PC-9 (cell line): ENCODE data around the gene GADD45A. TPM values are rescaled to one million over a fixed set of nuclear protein-coding genes. Genes with fewer than 3 reads are reported as not detected.

Experiments used
- BruUV-seq: library from RNA; stranded (reverse); fragments of 400-500 nt; replicated peaks from 2 replicates; lab custom pipeline; 2021; lab: Mats Ljungman, UMichigan
- CTCF ChIA-PET: fragments of 300-600 bp; sonication (Branson Sonifier 250); formaldehyde crosslinking; loops from one replicate; lab custom pipeline; 2022; ENCODE audit warnings: antibody characterized with exemption; lab: Charles Lee
- POLR2A ChIA-PET: fragments of 300-600 bp; sonication (Branson Sonifier 250); formaldehyde crosslinking; loops from one replicate; lab custom pipeline; 2022; ENCODE audit warnings: antibody characterized with exemption; ENCODE audit not compliant: unreplicated experiment; lab: Charles Lee
- DNase-seq, 2 experiments: peaks; one replicate each; pipeline versions ENCODE4 v3.0.0 to v3.0.0-alpha.2; 2015 to 2022; ENCODE audit warnings: mixed read lengths in 1 of 2
- H2AFZ ChIP-seq: fragments of 200-600 bp; sonication (generic); 2 replicates; pipeline ENCODE4 v1.8.1; 2017; ENCODE audit warnings: antibody characterized with exemption
- H3F3A ChIP-seq: fragments of 200-600 bp; sonication (generic); 2 replicates; pipeline ENCODE4 v1.8.1; 2017; ENCODE audit warnings: antibody characterized with exemption, mild to moderate bottlenecking, low read depth; ENCODE audit not compliant: insufficient read depth
- H3K27ac ChIP-seq: fragments of 200-600 bp; sonication (generic); 2 replicates; pipeline ENCODE4 v1.6.1; 2016; ENCODE audit warnings: mixed run types
- H3K27me3 ChIP-seq: fragments of 200-600 bp; sonication (generic); 2 replicates; pipeline ENCODE4 v1.6.1; 2016; ENCODE audit warnings: low read depth, mixed run types; ENCODE audit not compliant: insufficient read depth
- H3K36me3 ChIP-seq: fragments of 200-600 bp; sonication (generic); 2 replicates; pipeline ENCODE4 v1.6.1; 2016; ENCODE audit warnings: low read depth, mixed run types
- H3K4me1 ChIP-seq: fragments of 200-600 bp; sonication (generic); replicated peaks from 2 replicates; pipeline ENCODE4 v1.6.1; 2016; ENCODE audit warnings: mixed run types; ENCODE audit not compliant: insufficient read depth
- H3K4me2 ChIP-seq: fragments of 200-600 bp; sonication (generic); 2 replicates; pipeline ENCODE4 v1.6.1; 2017; ENCODE audit warnings: mixed run types
- H3K4me3 ChIP-seq: fragments of 200-600 bp; sonication (generic); 2 replicates; pipeline ENCODE4 v1.6.1; 2016; ENCODE audit warnings: mixed run types
- H3K79me2 ChIP-seq: fragments of 200-600 bp; sonication (generic); 2 replicates; pipeline ENCODE4 v1.6.1; 2017; ENCODE audit warnings: low read depth, mixed run types
- H3K9me2 ChIP-seq: fragments of 200-600 bp; sonication (generic); 2 replicates; pipeline ENCODE4 v1.8.1; 2017; ENCODE audit warnings: mild to moderate bottlenecking; ENCODE audit not compliant: insufficient read depth
- H3K9me3 ChIP-seq: fragments of 200-600 bp; sonication (generic); 2 replicates; pipeline ENCODE4 v1.8.1; 2016; ENCODE audit warnings: low read depth; ENCODE audit not compliant: insufficient read depth
- H4K20me1 ChIP-seq: fragments of 200-600 bp; sonication (generic); 2 replicates; pipeline ENCODE4 v1.8.1; 2017; ENCODE audit not compliant: insufficient read depth
- EZH2 ChIP-seq: fragments of 200-600 bp; sonication (generic); IDR thresholded peaks from 2 replicates; pipeline ENCODE4 v1.8.0; 2017; ENCODE audit warnings: antibody characterized with exemption, low read depth
- intact Hi-C: fragments of 100-400 bp; cut with micrococcal nuclease; formaldehyde crosslinking; loops from one replicate; pipeline ENCODE4 v1.10.0; 2022; ENCODE audit not compliant: unreplicated experiment
- total RNA-seq: library from RNA; stranded (reverse); gene quantifications from 2 replicates; pipeline ENCODE4 v1.2.3, GENCODE V29; 2021
- TF ChIP-seq, protein P1 (sequence below): fragments of 200-600 bp; sonication (generic); conservative IDR thresholded peaks from 2 replicates; pipeline ENCODE4 v1.6.1; 2017; ENCODE audit warnings: mixed run types, antibody characterized with exemption, mild to moderate bottlenecking, moderate library complexity

Gene GADD45A
- total RNA-seq, 1 experiment from 2014 or later: 63.6 TPM

DNA sequence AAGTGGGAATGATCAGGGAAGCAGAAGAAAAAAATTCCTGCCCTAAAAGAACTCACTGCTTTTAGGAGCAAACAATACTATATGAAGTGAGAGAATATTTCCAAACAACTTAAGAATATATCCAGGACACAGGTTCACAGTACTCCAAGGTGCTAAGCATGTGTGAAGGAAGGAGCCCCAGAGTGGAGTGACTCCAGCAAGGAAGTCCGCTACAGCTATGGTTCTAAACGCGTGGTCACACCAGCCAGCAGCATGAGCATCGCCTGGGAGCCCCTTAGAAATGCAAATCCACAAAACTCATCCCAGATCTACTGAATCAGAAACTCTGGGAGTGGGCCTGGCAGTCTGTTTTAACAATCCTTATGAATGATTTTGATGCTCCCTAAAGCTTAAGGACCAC, 36.1 kb downstream of the GADD45A start:
- H3K27ac ChIP-seq: no peak overlapping the region
- H4K20me1 ChIP-seq: no peaks in the 10 kb centered on the region
- H3K4me3 ChIP-seq: no peak overlapping the region
- no peaks in the 10 kb centered on the region for H3K9me3 ChIP-seq
- no peak overlapping the region for H3K4me2 ChIP-seq
- H3K4me1 ChIP-seq: peaks cover 42% of the 10 kb centered on the region
- no peak for TF ChIP-seq EZH2
- TF ChIP-seq, protein P1, sequence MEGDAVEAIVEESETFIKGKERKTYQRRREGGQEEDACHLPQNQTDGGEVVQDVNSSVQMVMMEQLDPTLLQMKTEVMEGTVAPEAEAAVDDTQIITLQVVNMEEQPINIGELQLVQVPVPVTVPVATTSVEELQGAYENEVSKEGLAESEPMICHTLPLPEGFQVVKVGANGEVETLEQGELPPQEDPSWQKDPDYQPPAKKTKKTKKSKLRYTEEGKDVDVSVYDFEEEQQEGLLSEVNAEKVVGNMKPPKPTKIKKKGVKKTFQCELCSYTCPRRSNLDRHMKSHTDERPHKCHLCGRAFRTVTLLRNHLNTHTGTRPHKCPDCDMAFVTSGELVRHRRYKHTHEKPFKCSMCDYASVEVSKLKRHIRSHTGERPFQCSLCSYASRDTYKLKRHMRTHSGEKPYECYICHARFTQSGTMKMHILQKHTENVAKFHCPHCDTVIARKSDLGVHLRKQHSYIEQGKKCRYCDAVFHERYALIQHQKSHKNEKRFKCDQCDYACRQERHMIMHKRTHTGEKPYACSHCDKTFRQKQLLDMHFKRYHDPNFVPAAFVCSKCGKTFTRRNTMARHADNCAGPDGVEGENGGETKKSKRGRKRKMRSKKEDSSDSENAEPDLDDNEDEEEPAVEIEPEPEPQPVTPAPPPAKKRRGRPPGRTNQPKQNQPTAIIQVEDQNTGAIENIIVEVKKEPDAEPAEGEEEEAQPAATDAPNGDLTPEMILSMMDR: no peak
- BruUV-seq: no TSS peak
- no peaks in the 10 kb centered on the region for H3K9me2 ChIP-seq
- H3K79me2 ChIP-seq: no peaks in the 10 kb centered on the region
- H3K36me3 ChIP-seq: no peaks in the 10 kb centered on the region
- no peak overlapping the region for H2AFZ ChIP-seq
- ChIA-PET POLR2A (no interaction called here), CTCF (interaction anchor here (1.2 kb wide), 1 partner anchor 186 kb away, joined by 3 read pairs; no protein-coding TSS in a partner anchor)
- intact Hi-C loops: no loop called here
- DNase-seq: no peak
- H3K27me3 ChIP-seq: no peaks in the 10 kb centered on the region
- H3F3A ChIP-seq: peaks cover 7% of the 10 kb centered on the region; the same call in 1 of the 2 replicates

DNA sequence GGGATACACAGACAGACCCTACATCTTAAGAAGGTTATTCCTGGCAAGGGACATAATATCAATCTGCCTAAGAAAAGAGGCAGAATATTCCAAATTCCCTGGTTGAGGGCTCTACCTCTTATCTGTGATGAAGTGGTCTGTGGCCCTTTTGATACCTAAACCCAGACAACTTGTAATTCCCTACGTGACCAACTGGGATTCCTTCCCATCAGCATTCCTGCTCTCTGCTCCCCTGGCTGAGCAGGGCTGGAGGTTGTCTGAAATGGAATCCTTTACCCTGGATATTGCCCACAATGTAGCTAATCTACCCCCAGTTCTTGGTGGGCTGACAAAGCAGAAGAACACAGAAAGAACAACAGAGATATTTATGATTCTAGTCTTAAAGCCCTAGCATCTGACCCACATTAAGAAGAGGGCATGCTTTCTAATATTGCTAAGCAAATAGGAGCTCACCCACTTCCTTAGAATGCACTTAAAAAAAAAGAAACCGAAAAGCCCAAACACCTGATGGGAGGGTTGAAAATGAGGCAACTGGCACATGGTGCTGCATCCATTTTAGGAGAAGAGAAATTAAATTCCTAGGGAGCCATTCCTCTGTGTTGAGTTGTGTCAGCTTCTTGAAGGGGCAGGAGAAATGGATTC, 36.8 kb downstream of the GADD45A start:
- CTCF ChIA-PET: no interaction called here
- Histone ChIP-seq H3F3A (peaks cover 7% of the 10 kb centered on the region; the same call in 1 of the 2 replicates), H3K4me1 (peaks cover 43% of the 10 kb centered on the region), H4K20me1 (no peaks in the 10 kb centered on the region), H3K79me2 (no peaks in the 10 kb centered on the region), H2AFZ (no peak overlapping the region), H3K27me3 (no peaks in the 10 kb centered on the region), H3K4me2 (no peak overlapping the region), H3K9me2 (no peaks in the 10 kb centered on the region), H3K27ac (no peak overlapping the region), H3K36me3 (no peaks in the 10 kb centered on the region), H3K9me3 (no peaks in the 10 kb centered on the region), H3K4me3 (no peak overlapping the region)
- intact Hi-C loops: no loop called here
- BruUV-seq: no TSS peak
- DNase-seq: no peak
- TF ChIP-seq EZH2: no peak
- TF ChIP-seq, protein P1: no peak
- POLR2A ChIA-PET: no interaction called here

DNA sequence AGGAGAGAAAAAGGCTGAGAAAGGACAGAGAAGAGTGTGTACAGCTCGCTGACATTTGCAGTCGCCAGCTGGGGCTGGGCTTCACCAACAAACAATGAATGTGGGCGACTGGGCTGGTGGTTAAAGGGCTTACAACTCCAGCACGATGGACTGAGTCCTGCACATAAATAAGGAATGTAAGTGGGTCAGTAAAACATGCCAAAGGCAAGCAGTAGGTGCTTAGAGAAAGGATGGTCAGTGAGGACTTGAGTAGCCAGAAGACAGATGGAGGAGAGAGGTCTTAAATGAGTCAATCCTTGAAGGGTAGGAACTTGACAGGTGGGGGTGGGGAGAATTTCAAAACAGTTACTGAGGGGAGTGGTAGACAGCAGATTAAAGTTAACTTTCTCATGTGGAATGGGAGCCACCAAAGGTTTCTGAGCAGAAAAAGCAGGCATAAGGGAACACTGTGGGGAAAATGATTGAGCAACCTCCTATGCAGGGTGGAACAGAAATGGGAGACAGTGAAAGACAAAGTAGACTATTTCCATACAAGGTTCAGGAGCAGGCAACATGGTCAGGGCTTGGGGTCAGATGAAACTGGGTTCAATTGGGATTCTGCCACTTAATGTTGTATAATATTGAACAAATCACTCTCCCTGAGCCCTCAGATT, 37.4 kb downstream of the GADD45A start:
- no peak overlapping the region for H3K4me3 ChIP-seq
- intact Hi-C loops: no loop called here

More for the DNA sequence above, 37.4 kb downstream of the GADD45A start:
- TF ChIP-seq, protein P1: no peak
- no peak for TF ChIP-seq EZH2
- peaks cover 7% of the 10 kb centered on the region; the same call in 1 of the 2 replicates for H3F3A ChIP-seq
- no peaks in the 10 kb centered on the region for H3K79me2 ChIP-seq
- no peak overlapping the region for H3K4me2 ChIP-seq
- no peaks in the 10 kb centered on the region for H3K9me2 ChIP-seq
- H3K4me1 ChIP-seq: peaks cover 39% of the 10 kb centered on the region
- no peaks in the 10 kb centered on the region for H4K20me1 ChIP-seq
- POLR2A ChIA-PET: no interaction called here
- peaks cover 2% of the 10 kb centered on the region; the same call in 1 of the 2 replicates for H3K36me3 ChIP-seq
- no peaks in the 10 kb centered on the region for H3K27me3 ChIP-seq
- peaks cover 6% of the 10 kb centered on the region; the same call in 1 of the 2 replicates for H3K9me3 ChIP-seq
- no peak for DNase-seq
- H3K27ac ChIP-seq: no peak overlapping the region
- no peak overlapping the region for H2AFZ ChIP-seq
- CTCF ChIA-PET: no interaction called here
- BruUV-seq: no TSS peak
